Measurements from ENCODE around the gene EIF4E1B.
"Not testable (repeated sequence)": the region's sequence is repeated elsewhere in the genome, so short reads cannot be mapped to it uniquely, and the experiment has no call there.

Gene EIF4E1B

DNA sequence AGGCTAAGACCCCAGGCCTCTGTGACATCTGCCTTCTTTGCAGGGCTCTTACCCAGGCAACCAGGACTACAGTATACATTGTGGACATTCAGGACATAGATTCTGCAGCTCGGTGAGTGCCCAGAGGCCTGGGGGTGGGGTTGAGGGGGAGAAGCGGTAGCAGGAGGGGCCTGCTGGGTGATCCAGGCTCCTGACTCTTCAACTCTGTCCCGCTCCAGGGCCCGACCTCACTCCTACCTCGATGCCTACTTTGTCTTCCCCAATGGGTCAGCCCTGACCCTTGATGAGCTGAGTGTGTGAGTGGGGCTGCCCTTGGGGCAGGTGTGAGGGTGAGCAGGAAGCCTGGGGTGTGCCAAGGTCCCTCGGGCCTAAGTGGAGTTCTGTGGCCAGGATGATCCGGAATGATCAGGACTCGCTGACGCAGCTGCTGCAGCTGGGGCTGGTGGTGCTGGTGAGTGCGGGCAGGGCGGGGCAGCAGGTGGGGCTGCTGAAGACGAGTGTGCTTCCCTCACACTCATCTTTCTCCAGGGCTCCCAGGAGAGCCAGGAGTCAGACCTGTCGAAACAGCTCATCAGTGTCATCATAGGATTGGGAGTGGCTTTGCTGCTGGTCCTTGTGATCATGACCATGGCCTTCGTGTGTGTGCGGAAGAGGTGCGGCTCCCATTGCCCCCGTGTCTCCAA is 40.3 kb upstream of the EIF4E1B start:
- ChIA-PET CTCF (interaction anchor here (0.5 to 1.6 kb wide), 3 partner anchors 11 to 412 kb away, joined by 3 to 11 read pairs (median 3); no protein-coding TSS in a partner anchor), POLR2A (ENCODE audit: low non-redundant PET) (no interaction called here)
- TF ChIP-seq, protein P1, sequence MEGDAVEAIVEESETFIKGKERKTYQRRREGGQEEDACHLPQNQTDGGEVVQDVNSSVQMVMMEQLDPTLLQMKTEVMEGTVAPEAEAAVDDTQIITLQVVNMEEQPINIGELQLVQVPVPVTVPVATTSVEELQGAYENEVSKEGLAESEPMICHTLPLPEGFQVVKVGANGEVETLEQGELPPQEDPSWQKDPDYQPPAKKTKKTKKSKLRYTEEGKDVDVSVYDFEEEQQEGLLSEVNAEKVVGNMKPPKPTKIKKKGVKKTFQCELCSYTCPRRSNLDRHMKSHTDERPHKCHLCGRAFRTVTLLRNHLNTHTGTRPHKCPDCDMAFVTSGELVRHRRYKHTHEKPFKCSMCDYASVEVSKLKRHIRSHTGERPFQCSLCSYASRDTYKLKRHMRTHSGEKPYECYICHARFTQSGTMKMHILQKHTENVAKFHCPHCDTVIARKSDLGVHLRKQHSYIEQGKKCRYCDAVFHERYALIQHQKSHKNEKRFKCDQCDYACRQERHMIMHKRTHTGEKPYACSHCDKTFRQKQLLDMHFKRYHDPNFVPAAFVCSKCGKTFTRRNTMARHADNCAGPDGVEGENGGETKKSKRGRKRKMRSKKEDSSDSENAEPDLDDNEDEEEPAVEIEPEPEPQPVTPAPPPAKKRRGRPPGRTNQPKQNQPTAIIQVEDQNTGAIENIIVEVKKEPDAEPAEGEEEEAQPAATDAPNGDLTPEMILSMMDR (conservative IDR thresholded peaks at IDR 0.05; ENCODE audit: low read depth) = no peak
- DNase-seq (ENCODE audit: low spot score) = peak; percentile 54
- no peak overlapping the region for H3K27ac ChIP-seq

GRCh38 chr5:176591667-176592066 is 38.8 kb upstream of the EIF4E1B start:
- CTCF ChIA-PET; H3K27ac ChIP-seq; POLR2A ChIA-PET (ENCODE audit: low non-redundant PET); DNase-seq (ENCODE audit: low spot score): not testable (repeated sequence)

DNA sequence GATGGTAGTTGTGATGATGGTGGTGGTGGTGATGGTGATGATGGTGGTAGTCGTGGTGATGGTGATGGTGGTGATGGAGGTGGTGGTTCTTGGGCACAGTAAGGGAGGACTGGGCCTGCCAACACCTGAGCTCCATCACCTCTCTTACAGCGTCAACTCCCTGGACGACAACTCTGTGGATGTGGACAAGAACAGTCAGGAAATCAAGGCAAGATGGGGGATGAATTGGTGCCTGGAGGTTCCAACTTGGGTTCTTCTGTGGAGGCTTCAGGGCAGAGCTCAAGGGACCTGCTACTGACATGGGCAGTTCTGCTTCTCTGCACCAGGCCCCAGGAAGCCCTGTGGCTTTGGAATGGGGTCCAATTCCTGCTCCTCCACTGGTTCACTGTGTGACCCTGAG is 37.9 kb upstream of the EIF4E1B start:
- ChIA-PET CTCF (interaction anchor here (0.5 to 0.6 kb wide), 2 partner anchors 11 to 19 kb away, joined by 3 read pairs; no protein-coding TSS in a partner anchor), POLR2A (ENCODE audit: low non-redundant PET) (no interaction called here)
- TF ChIP-seq, protein P1 (conservative IDR thresholded peaks at IDR 0.05; ENCODE audit: low read depth) = no peak
- DNase-seq (ENCODE audit: low spot score) = no peak
- no peak overlapping the region for H3K27ac ChIP-seq

DNA sequence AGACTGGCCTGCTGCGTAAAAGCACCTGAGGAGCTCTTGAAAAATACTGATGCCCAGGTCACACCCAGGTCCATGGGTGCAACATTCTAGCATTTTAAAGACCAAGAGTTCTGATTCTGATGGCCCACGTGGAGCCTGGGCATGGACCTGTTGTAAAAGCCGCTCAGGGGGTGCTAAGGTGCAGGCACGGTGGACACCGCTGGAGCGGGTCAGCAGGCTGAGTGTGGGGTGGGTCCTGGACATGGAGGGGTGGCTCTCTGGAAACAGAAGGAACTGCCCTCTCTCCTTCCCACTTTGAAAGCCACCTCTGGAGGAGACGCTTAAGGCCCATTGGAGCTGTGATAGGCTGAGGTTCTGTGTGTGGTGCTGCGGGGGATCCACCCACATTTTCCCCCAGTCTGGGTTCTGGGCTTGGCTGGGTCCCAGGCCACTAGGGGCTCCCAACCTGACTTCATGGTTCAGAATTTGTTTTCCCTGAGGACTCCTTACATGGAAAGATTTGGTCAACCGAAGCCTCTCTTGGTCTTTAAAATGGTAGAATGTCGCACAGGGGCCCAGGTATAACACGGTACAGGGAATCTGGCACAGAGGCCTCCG is 37.1 kb upstream of the EIF4E1B start:
- no peak for DNase-seq (ENCODE audit: low spot score)
- CTCF ChIA-PET = interaction anchor here (0.6 to 1.1 kb wide), 3 partner anchors 15 to 20 kb away, joined by 3 read pairs; no protein-coding TSS in a partner anchor
- TF ChIP-seq, protein P1 (conservative IDR thresholded peaks at IDR 0.05; ENCODE audit: low read depth) = no peak
- POLR2A ChIA-PET (ENCODE audit: low non-redundant PET) = no interaction called here
- no peak overlapping the region for H3K27ac ChIP-seq

GRCh38 chr5:176594554-176594953 is 35.9 kb upstream of the EIF4E1B start:
- no peak overlapping the region for H3K27ac ChIP-seq
- DNase-seq (ENCODE audit: low spot score) = no peak
- TF ChIP-seq, protein P1 (conservative IDR thresholded peaks at IDR 0.05; ENCODE audit: low read depth) = no peak
- CTCF ChIA-PET = interaction anchor here (1.1 kb wide), 1 partner anchor 21 kb away, joined by 3 read pairs; no protein-coding TSS in a partner anchor
- POLR2A ChIA-PET (ENCODE audit: low non-redundant PET) = no interaction called here

DNA sequence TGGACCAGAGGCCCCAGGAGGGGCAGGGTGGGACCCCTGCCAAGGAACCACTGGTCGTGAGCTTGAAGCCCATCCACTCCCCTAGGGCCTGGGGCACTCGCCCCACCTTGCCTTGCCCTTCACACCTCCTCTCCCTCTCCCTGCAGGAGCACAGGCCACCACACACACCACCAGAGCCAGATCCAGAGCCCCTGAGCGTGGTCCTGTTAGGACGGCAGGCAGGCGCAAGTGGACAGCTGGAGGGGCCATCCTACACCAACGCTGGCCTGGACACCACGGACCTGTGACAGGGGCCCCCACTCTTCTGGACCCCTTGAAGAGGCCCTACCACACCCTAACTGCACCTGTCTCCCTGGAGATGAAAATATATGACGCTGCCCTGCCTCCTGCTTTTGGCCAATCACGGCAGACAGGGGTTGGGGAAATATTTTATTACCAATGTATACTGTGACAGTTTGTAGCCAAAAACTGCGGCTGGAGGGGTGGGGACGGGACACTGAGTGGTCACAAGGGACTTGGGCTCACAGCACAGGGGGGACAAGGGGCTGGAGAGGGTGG is 35.0 kb upstream of the EIF4E1B start:
- no peak overlapping the region for H3K27ac ChIP-seq
- ChIA-PET CTCF (interaction anchor here (1.2 to 2.0 kb wide), 2 partner anchors 11 to 41 kb away, joined by 7 read pairs; no protein-coding TSS in a partner anchor), POLR2A (ENCODE audit: low non-redundant PET) (no interaction called here)
- DNase-seq (ENCODE audit: low spot score) = no peak
- TF ChIP-seq, protein P1 (conservative IDR thresholded peaks at IDR 0.05; ENCODE audit: low read depth) = no peak
